Anterior cingulate cortex (tissue), 58 donors: ENCODE results near the gene SPRED3.
"Not testable (repeated sequence)": the region's sequence is repeated elsewhere in the genome, so short reads cannot be mapped to it uniquely, and the experiment has no call there.

ENCODE experiments used
- DNase-seq, 58 donors: peaks; one replicate each; lab custom pipeline; 2025; lab: John Stamatoyannopoulos, UW

SPRED3 gene, protein sequence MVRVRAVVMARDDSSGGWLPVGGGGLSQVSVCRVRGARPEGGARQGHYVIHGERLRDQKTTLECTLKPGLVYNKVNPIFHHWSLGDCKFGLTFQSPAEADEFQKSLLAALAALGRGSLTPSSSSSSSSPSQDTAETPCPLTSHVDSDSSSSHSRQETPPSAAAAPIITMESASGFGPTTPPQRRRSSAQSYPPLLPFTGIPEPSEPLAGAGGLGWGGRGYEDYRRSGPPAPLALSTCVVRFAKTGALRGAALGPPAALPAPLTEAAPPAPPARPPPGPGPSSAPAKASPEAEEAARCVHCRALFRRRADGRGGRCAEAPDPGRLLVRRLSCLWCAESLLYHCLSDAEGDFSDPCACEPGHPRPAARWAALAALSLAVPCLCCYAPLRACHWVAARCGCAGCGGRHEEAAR

DNA sequence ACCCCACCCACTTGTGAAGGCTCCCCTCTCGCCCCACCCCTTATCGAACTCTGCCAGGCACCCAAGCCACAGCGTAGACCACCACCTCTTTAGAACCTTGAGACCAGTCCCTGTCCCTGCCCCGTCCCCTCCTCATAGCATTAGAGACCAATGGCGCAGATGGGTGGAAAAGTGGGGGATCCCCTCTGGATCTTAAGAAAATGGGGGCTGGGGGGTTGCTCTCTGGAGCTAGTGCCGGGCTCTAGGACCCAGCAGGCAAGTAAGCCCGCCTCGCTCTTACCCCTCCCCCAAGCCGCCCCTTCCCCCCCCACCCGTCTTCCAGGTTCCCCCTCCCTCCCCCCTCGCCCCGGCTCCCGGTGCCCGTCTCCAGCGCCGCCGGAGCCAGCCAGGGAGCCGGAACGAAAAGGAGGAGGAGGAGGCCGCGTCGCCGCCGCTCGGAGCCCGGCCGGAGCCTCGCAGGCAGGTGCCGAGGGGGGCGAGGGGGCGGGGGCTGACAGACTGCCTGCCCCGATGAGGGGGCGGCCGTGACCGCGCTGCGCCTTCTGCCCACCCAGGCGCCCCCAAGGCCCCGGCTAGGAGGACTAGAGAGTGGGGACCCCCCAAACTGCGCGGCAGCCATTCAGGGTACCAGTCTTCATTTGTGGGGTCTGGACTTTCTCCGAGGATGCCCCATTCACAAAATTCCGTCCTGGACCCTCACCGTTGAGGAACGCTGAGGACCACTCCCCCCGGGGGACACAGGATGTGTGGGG lies at the start of gene SPRED3:
Gene SPRED3 (plus strand): TSS at position 349 of the 752 bp plus-strand sequence. CDS start 1,606 bp downstream, outside the sequence.
- peak in 52 of 58 donors; percentile 29 to 88 (median 64) for DNase-seq

DNA sequence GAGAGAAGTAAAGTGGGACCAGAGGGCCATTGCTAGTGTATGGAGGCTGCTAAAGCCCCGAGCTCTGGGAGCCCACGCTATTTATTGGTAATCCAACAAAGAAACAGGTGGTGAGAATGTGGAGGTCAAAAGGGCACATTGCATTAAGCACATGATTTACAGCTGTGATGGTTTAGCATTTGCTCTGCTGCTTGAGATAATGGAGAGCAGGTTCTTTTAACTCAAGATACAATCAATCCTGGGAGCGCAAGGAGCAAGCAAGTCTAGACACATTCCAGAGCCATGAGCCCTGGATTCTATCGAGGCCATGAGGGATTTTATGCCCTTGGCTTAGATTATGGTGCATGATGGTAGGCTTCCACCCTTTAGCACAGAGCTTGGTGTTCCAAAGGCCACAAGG lies 49.5 kb upstream of the SPRED3 start:
- DNase-seq = not testable (repeated sequence)

DNA sequence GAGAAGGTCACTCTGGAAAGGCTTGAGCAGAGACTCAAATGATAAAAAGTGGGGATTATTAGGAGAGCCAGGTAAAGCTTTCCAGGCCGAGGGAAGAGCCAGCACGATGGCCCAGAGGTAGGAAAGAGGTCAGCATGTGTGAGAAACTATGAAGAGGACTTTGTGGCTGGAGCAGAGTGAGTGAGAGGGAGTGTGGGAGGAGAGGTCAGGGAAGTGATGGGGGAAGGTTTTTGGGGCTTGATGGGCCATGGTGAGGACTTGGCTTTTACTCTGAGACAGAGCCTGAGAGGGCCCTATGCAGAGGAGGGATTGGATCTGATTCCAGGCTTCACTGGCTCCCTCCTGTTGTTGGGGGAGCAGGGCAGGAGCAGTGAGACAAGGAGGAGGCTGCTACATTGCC lies 47.6 kb upstream of the SPRED3 start:
- no peak for DNase-seq

DNA sequence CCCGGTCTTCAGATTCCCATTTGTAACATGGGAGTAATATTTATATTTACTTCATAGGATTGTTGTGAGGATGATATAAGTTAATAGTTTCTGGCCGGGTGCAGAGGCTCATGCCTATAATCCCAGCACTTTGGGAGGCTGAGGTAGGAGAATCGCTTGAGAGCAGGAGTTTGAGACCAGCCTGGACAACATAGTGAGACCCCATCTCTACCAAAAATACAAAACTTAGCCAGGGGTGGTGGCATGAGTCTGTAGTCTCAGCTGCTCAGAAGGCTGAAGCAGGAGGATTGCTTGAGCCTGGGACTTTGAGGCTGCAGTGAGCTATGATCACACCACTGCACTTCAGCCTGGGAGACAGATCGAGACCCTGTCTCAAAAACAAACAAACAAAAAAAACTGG lies 41.7 kb upstream of the SPRED3 start:
- no peak for DNase-seq

DNA sequence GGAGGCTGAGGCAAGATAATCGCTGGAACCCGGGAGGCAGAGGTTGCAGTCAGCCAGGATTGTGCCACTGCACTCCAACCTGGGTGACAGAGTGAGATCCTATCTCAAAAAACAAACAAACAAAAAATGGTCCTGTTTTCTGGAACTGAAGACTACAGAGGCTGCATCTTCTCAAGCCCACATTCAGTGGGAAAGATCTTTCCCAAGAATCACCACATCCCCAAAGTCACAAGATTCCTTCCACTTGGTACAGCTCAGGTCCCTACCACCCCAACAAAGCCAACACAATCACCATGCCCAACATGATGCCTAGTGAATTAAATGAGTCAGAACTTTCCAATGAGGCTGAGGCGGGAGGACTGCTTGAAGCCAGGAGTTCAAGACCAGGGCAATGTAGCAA lies 37.6 kb upstream of the SPRED3 start:
- DNase-seq = no peak

DNA sequence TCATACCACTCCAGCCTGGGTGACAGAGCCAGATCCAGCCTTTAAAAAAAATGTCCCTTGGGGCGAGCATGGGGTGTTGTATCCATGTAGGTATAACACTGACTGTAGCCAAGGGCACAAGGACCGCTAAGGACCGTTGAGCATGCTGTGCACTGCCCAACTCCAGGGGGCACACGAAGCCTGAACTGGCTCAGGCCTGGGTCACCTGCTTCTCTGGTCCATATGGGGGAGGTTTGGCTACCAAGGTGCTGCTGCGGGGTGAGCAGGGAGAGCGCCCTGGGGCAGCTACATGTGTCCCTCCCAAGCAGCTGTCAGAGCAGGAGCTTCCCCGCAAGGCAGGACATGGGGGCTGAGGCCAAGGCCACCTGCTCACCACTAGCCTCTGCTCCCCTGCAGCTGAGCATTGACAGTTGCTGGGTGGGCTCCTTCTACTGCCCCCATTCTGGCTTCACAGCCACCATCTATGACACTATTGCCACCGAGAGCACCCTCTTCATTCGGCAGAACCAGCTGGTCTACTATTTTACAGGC lies 36.6 kb upstream of the SPRED3 start:
- no peak for DNase-seq

DNA sequence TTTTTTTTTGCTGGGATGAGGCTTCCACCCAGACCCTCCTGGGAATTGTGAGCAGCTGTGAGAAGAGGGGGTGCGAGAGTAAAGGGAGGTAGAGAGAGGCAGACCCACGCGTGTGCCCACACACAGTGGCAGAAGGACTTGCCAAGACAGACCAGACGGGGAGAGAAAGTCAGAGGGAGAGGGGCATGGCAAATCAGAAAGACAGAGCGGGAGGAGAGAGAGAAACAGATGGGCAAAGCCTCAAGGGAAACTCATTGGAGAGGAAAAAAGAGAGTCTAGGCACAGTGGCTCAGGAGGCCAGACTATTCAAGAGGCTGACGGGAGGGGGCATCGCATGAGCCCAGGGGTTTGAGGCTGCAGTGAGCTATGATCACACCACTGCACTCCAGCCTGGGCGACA lies 35.9 kb upstream of the SPRED3 start:
- DNase-seq = peak in 2 of 58 donors; percentile 2 to 6

DNA sequence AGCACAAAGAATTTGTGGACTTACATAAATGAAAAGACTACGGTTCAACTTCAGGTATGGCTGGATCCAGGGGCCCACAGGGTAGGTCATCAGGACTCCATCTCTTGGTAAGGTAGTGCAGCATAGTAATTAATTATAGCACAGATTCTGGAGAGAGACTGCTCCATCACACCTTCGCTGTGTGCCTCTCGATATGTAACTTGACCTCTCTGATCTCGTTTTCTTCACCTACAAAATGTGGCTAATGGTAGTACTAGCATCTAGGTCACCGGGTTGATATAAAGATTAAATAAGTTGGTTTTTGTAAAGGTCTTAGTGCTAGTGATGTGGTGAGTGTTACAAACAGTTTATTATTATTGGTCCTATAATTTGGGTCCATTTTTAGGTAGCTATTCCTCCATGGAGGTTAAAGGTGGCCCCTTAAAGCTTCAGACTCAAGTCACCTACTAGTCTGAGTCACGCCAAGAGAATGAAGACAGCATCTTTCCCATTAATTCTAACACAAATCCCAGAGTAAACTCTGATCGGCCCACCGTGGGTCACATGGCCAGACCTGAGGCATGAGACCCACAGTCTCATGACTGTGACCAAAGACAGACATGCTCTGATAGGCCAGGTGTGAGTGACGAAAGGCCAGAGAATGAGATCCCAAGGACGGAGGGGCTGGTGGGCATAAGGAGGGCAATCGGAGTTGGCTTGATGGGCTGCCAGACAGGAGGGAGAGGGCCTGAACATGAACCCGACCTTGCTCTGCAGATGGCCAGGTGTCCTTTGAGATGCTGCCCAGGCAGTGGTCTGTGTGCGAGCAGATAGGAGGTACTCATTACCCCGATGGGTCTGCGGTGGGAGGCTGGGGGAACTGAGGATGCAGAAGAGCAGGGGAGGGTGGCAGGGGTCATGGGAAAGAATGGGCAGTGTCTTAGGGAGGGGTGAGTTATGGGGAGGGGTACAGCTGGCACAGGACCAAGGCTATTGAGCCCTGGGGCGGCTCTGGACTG lies 32.5 kb upstream of the SPRED3 start:
- no peak for DNase-seq

DNA sequence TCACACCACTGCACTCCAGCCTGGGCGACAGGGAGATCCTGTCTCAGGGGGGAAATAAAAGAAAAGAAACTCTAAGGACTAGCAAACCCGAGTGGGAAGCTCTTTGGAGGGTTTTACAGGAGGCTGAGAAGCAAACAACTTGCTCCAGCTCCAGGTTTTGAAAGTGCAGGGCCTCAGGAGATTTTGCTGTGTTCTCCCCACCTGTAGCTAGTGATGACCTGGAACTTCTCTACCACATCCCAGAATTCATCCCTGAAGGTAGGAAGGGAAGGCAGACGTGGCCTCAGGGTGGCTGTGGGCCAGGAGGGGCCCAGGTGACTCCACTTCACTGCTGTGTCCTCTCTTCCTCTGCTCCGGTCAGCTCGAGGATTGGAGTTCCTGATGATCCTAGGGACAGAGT lies 30.4 kb upstream of the SPRED3 start:
- no peak for DNase-seq

DNA sequence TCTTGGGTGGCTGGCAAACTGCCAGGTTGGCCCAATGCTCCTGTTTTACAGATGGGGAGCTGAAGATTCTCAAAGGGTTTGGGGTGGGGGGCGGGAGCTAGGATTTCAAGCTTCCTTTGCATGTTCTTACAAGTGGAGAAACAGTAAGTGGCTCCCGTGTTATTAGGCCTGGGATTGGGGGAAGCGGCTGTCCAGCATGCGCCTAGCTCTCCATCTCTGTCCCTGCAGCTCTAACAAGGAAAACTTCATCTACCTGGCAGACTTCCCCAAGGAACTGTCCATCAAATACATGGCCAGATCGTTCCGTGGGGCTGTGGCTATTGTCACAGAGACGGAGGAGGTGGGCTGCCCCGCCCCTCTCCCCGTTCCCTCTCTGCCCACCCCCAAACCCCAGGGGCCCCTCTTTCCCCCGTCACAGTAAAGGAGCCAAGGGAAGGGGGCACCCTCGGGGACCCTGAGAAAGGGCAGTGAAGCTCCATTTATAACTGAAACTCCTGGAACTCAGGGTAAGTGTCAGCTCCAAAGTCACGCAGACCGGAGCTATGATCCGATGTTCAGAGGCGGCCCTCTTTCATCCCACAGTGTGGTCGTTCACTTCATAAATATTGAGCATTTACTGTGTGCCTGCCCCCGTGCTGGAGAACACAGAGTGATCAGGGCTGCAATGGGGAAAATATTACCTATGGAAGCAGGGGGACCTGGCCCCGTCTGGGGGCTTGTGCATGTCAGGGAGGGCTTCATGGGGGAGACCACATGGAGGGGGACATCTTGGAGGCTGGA lies 29.1 kb upstream of the SPRED3 start:
- no peak for DNase-seq

DNA sequence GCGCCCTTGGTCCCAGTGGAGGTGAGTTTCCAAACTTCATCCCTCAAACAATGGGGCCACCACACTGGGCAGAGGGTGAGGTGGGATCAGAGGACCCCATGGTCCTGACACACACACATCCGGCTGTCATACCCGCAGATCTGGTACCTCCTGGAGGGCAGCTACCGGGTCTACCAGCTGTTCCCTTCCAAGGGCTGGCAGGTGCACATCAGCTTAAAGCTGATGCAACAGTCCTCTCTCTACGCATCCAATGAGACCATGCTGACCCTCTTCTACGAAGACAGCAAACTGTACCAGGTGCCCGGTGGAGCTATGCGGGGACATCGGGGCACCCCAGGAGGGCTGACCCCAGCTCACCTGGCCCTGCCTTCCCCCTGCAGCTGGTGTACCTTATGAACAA lies 28.1 kb upstream of the SPRED3 start:
- no peak for DNase-seq

DNA sequence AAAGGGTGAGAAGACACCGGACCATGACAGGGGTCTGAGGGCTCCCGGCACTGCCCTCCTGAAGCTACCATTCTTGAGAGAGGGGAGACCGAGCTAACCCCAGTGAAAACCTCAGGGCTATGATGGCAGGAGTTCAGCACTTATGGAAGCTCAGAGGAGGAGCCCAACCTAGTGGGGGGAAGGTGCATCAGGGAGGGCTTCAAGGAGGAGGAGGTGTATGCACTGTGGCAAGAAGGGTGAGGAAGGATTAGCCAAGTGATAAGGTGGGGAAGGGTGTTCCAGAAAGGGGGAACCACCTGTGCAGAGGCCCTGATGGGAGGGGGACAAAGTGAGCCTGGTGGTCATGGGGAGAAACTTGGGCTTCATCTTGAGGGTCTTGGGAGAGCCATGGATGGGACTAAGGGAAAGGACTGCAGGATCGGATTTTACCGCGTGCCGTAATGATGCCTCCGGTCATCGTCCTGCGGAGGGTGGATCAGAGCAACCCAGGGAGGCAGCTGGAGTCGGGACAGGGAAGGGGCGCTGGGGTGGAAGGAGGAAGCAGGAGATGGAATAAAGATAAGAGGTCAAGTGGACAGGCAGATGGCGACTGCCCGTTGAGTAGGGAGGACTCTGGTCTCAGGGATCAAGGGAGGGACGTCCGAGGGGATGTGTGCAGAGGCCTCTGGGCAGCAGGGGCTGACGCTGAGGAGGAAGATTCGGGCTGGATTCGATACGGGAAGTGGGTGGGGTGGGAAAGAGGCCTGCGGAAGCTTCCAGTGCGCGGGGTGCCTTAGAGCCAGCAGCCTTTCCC lies 27.5 kb upstream of the SPRED3 start:
- DNase-seq = no peak

DNA sequence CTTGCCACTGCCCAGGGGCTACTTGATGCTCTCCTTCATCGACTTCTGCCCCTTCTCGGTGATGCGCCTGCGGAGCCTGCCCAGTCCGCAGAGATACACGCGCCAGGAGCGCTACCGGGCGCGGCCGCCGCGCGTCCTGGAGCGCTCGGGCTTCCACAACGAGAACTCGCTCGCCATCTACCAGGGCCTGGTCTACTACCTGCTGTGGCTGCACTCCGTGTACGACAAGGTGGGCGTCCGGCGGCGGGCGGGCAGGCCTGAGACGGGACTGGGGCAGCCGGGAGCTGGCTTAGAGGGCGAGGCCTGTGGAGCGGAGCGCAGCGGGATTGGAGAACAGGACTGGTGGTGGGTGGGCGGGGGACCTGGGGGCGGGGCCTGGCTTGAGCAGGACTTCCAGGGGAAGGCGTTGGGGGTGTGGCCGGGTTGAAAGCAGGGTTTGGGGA lies 26.8 kb upstream of the SPRED3 start:
- peak in 53 of 58 donors; percentile 4 to 84 (median 36) for DNase-seq

DNA sequence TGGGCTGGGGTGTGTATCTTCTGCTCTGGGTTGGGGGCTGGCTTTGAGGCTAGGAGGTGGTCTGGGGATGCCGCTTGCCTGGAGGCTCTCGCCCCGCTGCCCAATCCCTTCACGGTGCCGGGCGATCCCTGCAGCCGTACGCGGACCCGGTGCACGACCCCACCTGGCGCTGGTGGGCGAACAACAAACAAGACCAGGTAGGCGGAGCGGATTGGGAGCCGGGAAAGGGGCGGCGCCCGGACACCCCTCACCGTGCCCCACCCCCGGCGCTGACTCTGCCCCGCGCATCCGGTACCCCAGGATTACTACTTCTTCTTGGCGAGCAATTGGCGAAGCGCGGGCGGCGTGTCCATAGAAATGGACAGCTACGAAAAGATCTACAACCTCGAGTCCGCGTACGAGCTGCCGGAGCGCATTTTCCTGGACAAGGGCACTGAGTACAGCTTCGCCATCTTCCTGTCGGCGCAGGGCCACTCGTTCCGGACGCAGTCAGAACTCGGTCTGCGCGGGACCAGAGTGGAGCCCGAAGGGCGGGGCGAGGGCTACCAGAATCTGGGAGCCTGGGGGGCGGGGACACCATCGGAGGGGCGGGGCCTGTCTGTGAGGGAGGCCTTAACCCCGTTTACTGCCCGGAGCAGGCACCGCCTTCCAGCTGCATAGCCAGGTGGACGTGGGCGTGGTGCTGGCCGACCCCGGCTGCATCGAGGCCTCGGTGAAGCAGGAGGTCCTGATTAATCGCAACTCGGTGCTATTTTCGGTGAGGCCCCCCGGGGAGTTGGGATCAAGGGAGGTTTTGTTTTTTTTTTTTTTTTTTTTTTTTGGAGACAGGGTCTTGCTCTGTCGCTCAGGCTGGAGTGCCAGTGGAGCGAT lies 26.2 kb upstream of the SPRED3 start:
- peak in 11 of 58 donors; percentile 15 to 84 (median 39) for DNase-seq

DNA sequence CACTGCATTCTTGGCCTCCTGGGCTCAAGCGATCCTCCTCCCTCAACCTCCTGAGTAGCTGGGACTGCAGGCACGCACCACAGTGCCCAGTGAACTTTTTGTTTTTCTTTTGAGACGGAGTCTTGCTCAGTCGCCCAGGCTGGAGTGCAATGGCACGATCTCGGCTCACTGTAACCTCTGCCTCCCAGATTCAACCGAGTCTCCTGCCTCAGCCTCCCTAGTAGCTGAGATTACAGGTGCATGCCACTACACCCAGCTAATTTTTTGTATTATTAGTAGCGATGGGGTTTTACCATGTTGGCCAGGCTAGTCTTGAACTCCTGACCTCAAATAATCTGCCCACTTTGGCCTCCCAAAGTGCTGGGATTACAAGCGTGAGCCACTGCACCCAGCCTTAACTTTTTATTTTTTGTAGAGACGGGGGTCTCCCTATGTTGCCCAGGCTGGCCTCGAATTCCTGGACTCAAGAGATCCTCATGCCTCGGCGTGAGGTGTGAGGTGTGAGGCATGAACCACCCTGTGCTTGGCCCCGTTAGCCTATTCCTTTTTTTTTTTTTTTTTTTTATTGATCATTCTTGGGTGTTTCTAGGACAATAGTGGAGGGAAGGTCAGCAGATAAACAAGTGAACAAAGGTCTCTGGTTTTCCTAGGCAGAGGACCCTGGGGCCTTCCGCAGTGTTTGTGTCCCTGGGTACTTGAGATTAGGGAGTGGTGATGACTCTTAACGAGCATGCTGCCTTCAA lies 25.4 kb upstream of the SPRED3 start:
- not testable (repeated sequence) for DNase-seq

DNA sequence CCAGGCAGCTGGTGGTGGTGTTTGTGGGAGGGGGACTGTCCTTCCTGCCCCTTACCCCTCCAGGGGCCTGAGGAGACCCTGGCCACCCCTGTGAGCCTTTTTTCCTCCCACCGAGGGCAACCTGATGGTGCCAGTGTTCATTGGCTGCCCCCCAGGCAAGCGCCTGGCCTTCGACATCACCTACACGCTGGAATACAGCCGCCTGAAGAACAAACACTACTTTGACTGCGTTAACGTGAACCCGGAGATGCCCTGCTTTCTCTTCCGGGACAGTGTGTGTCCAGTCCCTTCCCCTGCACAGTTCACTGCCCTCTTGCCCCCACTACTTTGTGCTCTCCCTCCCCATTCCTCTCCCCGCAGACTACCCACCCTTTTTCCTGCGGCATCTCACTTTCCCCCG lies 21.5 kb upstream of the SPRED3 start:
- DNase-seq = no peak

DNA sequence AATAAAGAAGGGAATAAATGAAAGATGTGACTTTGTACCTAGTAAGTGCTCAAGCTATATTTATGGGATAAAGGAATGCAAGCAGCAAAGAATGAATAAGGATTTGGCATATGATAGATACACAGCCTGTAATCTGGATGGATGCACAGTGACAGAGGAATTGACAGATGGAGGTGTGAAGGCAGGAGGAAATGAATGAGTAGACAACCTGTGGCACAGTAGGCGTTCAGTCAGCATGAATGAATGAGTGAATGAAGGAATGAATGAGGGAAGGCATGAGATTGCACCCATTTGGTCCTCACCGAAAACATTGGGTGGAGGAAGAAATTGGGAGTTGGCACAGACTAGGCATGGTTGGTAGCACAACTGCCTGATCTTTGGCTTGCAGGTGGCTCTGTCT lies 18.9 kb upstream of the SPRED3 start:
- no peak for DNase-seq
